HepG2 (cell line): ENCODE data around the gene DPM2. TPM values are rescaled to one million over a fixed set of nuclear protein-coding genes. Genes with fewer than 3 reads are reported as not detected.

Experiments used
- ARID3A ChIP-seq: IDR thresholded peaks from 2 replicates; pipeline ENCODE4 v1.6.1; 2012; ENCODE audit warnings: low read depth, low read length, improper control_type of control experiment
- EED ChIP-seq: sonication (generic); formaldehyde crosslinking; IDR thresholded peaks from 2 replicates; pipeline ENCODE4 v1.5.0; 2020; ENCODE audit warnings: mild to moderate bottlenecking, missing genetic modification reagents
- FOSL1 ChIP-seq: sonication (generic); formaldehyde crosslinking; IDR thresholded peaks from 2 replicates; pipeline ENCODE4 v1.9.0; 2021; ENCODE audit warnings: missing genetic modification reagents, borderline replicate concordance
- HIC2 ChIP-seq: sonication (generic); formaldehyde crosslinking; IDR thresholded peaks from 2 replicates; pipeline ENCODE4 v1.9.0; 2022; ENCODE audit warnings: low read depth, missing genetic modification reagents
- NBN ChIP-seq: fragments of 450-650 bp; conservative IDR thresholded peaks from 2 replicates; pipeline ENCODE4 v1.6.1; 2017
- NR2F2 ChIP-seq: IDR thresholded peaks from 2 replicates; pipeline ENCODE4 v1.6.1; 2012; ENCODE audit warnings: low read depth, inconsistent platforms, borderline replicate concordance
- PLRG1 ChIP-seq: fragments of 450-650 bp; conservative IDR thresholded peaks from 2 replicates; pipeline ENCODE4 v1.6.1; 2016
- TIGD3 ChIP-seq: sonication (generic); formaldehyde crosslinking; IDR thresholded peaks from 2 replicates; pipeline ENCODE4 v1.5.1; 2020; ENCODE audit warnings: mild to moderate bottlenecking, missing genetic modification reagents, borderline replicate concordance
- ZBTB34 ChIP-seq: sonication (generic); formaldehyde crosslinking; IDR thresholded peaks from 2 replicates; pipeline ENCODE4 v1.8.0; 2022; ENCODE audit warnings: mild to moderate bottlenecking, missing genetic modification reagents
- ZNF121 ChIP-seq: sonication (generic); formaldehyde crosslinking; IDR thresholded peaks from 2 replicates; pipeline ENCODE4 v1.5.0; 2020; ENCODE audit warnings: mild to moderate bottlenecking, missing genetic modification reagents
- ZNF138 ChIP-seq: sonication (generic); formaldehyde crosslinking; IDR thresholded peaks from 2 replicates; pipeline ENCODE4 v1.5.0; 2020; ENCODE audit warnings: mild to moderate bottlenecking, low read depth, missing genetic modification reagents
- ZNF3 ChIP-seq: IDR thresholded peaks from 2 replicates; pipeline ENCODE4 v1.7.0; 2017; ENCODE audit warnings: inconsistent platforms
- polyA plus RNA-seq, 8 experiments: library from polyadenylated mRNA; depleted of rRNA in 3 of 8; stranded (reverse) in 7 of 8; unstranded in 1 of 8; fragments of >200 nt; fragmentation: Illumina TruSeq in 4 of 8; extraction: Trizol in 4 of 8; gene quantifications; 2 replicates each; pipeline versions ENCODE4 v1.2.1 to v1.2.3, GENCODE V29; 2011 to 2016; ENCODE audit warnings: low read depth in 4 of 8, missing spikeins in 1 of 8, mixed read lengths in 1 of 8; ENCODE audit not compliant: insufficient read depth in 1 of 8
- total RNA-seq, 5 experiments: library from RNA; depleted of rRNA; stranded (reverse); fragments of >200 nt; fragmentation: Illumina TruSeq; extraction: Trizol; gene quantifications; 2 replicates each; pipeline ENCODE4 v1.2.3, GENCODE V29; 2016; ENCODE audit warnings: low read depth in 1 of 5
- TF ChIP-seq, protein P1 (sequence below): sonication (generic); formaldehyde crosslinking; conservative IDR thresholded peaks from 2 replicates; pipeline ENCODE4 v1.8.0; 2022; ENCODE audit warnings: missing genetic modification reagents

The DPM2 gene
- total and polyA plus RNA-seq, 2 of the 13 experiments (the other 11 are each of a cell fraction or from before 2014, with no cell fraction given): 24.8 to 35.3 TPM

- TF ChIP-seq, protein P1, sequence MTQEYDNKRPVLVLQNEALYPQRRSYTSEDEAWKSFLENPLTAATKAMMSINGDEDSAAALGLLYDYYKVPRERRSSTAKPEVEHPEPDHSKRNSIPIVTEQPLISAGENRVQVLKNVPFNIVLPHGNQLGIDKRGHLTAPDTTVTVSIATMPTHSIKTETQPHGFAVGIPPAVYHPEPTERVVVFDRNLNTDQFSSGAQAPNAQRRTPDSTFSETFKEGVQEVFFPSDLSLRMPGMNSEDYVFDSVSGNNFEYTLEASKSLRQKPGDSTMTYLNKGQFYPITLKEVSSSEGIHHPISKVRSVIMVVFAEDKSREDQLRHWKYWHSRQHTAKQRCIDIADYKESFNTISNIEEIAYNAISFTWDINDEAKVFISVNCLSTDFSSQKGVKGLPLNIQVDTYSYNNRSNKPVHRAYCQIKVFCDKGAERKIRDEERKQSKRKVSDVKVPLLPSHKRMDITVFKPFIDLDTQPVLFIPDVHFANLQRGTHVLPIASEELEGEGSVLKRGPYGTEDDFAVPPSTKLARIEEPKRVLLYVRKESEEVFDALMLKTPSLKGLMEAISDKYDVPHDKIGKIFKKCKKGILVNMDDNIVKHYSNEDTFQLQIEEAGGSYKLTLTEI (CRISPR knock-in tag): no peak
- TF ChIP-seq FOSL1 (CRISPR knock-in tag) (no peak), PLRG1 (no peak), EED (CRISPR knock-in tag) (no peak), ARID3A (peak; percentile 40; the same call in 1 of the 2 replicates), ZNF121 (CRISPR knock-in tag) (no peak; the same call in 1 of the 2 replicates), ZBTB34 (peak; percentile 100), ZNF3 (CRISPR knock-in tag) (no peak), NR2F2 (no peak), HIC2 (peak; percentile 97), ZNF138 (CRISPR knock-in tag) (no peak), TIGD3 (CRISPR knock-in tag) (no peak), NBN (no peak)
Observed at GRCh38 chr9:127950513-127951289, 13.0 kb upstream of the DPM2 start (continued).
